ENCODE measurements around the gene HGFAC.

HGFAC gene

DNA sequence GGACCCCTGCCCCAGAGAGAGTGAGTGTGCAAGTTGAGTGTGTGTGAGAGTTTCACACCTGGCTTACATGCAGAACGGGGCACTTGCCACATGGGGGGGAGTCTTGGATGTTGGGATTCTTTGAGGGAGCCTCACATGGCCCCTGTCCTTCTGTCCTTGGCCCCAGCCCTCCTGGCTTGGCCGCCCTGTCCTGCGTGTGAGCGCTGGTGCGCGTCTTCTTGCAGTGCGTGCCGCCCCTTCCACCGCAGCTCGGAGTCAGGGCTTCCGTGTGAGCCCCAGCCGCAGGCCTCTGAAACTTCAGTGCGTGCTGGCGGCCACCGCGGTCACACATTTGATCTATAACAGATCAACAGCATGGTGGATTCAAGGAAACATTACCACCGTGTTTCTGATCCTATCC, 30.1 kb upstream of the HGFAC start:
- no peak for DNase-seq

DNA sequence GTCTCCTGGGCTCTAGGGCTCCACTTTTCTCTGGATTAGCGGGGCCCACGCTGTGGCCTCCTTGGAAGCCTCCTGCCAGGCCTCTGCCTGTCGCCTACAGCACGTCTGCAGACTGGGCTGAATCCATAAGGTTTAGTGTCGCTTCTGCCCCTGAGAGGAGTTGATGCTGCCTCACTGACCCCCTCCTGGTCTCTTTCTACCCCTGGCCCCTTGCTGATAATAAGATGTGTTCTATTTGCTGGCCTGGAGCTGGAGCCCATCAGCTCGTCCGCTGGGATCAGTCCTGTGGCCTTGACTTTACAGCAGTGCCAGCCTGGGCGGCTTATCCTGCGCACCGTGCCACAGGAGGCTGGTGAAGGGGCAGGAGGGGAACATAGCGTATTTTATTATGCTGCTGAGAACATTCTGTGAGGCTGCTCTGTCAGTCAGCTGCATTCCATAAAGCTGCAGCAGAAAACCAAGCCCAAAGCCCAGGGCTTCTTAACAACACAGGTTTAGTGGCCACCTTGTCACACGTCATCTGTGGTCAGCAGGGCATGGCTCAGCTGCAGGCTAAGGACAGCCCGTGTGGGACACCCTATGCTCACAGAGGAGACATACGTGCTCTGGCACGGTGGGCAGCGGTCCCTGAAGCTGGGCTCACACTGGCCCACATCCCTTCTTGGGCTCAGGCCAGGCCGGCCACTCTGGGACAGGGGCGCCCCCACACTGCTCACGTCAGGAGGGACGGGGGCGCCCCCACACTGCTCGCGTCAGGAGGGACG, 29.3 kb upstream of the HGFAC start:
- DNase-seq: no peak

DNA sequence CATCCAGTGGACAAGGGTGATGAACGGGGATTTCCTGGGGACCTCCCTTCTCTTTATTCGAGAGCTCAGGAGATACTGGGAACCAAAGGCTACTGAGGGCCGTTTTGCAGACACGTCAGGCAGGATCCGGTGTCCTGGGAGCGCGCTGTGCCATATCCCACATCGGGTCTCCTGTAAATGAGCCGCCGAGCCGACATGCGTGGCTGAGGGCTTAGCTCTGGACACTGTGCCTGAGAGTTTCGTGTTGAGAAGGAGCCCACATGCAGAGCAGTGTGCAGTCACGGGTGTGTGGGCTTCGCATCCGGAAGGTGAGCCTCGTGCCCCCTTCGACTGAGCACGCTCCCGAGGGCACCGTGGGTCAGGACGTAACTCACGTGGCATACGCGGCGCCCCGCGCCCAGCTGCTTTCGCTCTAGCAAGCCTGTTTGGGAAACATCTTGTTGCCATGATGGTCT, 28.5 kb upstream of the HGFAC start:
- no peak for DNase-seq

DNA sequence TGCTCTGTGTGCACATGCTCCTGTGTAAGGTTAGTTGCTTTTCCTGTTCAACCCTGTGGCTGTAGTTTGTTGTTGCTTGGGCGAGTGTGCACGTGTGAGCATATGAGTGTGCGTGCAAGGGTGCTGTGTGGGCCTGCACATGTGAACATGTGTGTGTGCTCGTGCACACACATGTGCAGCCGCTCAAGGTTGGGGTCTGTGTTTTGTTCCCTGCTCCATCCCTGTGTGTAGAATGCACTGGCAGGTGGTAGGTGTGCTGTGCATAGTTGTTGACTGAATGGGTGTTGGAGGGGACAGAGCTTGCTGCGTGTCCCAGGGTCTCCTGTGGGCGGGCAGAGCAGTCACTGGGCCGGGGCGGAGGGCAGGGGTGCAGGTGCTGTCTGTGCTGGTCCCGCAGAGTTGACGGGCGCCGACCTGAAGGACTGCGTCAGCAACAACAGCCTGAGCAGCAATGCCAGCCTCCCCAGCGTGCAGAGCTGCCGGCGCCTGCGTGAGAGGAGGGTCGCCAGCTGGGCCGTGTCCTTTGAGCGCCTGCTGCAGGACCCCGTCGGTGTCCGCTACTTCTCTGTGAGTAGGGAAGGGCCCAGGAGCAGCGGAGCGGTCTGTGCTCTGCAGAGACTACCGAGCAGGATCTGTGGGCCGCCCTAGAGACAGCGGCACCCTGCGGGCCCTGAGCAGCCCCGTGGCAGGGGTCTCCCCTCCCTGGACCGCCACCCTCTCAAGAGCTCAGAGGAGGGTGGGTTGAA, 27.9 kb upstream of the HGFAC start:
- DNase-seq: no peak

DNA sequence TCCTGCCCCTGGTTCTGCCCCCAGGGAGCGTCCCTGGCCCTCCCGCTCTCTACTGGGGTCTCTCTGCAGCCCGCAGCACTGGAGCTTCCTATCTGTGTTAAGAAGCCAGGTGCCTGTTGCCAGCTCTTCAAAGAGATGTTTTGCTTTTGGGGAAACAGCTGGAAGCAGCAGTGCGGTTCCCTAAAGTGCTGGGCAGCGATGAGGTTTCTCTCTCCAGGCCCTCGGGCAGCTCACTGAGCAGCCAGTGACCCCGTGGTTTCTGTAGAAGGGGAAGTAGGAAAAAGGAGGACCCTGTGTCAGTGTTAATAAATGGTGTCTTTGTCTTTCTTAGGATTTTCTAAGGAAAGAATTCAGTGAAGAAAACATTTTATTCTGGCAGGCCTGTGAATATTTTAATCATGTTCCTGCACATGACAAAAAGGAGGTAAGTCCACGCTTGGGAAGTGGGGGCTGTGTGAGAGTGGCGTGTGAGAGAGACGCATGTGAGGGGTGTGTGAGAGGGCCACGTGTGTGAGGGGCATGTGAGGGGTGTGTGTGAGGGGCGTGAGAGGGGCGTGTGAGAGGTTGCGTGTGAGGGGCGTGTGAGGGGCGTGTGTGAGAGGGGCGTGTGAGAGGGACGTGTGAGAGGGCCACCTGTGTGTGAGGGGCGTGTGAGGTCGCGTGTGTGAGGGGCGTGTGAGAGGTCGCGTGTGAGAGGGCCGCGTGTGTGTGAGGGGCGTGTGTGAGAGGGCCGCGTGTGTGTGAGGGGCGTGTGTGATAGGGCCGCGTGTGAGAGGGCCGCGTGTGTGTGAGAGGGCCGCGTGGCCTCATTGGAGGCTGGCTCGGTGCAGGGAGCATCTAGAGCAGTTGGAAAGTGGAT, 27.1 kb upstream of the HGFAC start:
- DNase-seq: peak; percentile 40

DNA sequence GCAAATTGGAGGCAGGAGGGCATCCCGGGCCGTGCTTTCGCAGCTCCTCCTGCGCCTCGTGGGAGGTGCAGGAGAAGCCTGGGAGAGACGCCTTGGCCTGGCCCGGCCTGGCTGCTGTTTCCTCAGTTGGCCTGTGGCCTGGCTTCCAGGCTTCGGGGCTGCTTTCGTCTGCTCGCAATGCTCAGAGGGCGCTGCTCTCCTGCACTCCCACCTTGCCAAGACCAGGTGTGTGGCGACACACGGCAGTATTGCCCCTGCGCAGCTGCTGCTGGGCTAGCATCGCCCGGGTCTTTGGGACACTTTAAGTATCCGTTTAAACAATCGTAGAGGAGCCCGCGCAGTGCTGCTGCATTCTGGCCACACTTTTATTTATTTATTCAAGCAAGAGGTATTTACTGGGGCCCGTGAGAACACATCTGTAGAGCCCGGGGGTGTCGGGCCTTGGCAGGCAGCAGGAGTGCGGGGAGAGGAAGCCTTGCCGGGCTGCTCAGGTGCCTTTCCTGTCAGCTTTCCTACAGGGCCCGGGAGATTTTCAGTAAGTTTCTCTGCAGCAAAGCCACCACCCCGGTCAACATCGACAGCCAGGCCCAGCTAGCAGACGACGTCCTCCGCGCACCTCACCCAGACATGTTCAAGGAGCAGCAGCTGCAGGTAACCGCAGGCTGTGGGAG, 26.2 kb upstream of the HGFAC start:
- DNase-seq: no peak

DNA sequence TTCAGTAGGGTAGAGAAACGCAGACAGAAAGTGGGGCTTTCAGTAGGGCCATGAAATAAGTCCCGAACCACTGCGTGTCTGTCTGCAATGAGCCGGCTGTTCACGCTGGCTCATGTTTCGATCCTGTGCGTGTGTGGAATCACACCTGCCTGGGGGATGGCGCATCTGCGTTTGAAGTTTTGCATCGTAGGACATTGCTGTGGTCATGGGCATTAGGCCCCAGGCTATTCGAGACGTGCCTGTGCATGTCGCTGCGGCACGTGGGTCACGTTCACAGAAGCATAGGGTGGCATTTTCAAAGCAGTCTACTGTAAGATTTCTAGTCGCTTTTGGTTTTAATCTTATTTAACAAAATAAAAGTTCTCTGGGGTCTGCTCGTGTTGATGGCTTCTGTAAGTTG, 25.5 kb upstream of the HGFAC start:
- DNase-seq: no peak

DNA sequence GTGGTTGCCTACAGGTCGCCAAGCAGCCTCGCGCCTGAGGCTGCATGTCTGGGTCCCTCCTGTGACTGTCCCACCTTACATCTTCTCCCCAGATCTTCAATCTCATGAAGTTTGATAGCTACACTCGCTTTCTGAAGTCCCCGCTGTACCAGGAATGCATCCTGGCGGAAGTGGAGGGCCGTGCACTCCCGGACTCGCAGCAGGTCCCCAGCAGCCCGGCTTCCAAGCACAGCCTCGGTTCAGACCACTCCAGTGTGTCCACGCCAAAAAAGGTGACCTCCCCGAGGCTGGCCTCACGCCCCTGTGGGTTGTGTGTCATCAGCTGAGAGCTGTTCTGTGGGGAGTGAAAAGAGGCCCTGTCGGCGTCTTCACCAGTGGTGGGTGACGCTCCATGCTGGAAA, 24.9 kb upstream of the HGFAC start:
- no peak for DNase-seq

DNA sequence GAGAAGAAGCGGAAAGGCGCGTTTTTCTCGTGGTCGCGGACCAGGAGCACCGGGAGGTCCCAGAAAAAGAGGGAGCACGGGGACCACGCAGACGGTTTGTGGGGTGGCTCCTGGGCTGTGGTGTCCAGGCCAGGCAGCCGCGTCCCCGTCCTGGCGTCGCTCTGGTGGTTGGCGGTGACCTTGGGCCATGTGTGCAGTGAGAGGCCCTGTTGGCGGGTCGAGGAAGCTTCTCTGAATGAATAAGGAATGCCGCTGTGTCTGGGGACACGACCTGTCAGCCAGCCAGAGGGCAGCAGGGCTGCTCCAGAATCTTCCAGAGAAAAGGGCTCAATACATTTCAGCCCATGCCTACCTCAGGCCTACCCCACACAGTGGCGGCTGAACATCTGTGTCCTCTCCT, 24.3 kb upstream of the HGFAC start:
- DNase-seq: no peak

DNA sequence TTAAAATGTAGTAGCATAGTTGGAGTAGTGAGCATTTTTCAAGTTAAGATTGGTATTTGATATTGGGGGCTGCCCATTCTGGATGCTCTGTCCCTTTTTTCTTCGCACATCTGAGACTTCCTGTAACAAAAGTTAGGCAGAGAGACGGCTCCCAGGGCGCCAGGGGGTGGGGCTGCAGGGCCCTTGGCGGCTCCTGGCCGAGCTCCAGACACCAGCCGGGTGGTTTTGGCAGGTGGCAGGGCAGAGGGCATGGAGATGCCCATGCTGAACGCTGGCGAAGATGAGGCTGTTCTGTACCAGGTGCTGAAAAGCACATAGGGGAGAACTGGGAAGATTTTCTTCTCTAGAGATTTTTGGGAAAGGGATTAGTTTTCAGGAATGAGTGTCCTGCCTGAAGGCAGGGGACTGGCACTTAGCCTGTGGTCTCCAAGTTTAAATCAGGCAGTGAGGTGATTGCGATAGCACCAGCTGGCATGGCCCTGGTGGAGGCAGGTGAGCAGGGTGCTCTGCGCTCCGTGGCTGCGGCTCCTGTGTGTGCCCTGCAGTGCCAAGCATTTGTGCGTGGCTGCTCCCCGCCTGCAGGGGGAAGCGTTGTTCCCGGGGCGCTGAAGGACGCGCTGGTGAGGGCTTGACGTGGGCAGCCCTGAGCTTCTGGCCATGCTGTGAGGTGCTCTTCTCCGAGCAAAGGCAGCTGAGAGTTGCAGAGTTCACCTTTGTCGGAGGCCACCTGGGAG, 23.6 kb upstream of the HGFAC start:
- no peak for DNase-seq

DNA sequence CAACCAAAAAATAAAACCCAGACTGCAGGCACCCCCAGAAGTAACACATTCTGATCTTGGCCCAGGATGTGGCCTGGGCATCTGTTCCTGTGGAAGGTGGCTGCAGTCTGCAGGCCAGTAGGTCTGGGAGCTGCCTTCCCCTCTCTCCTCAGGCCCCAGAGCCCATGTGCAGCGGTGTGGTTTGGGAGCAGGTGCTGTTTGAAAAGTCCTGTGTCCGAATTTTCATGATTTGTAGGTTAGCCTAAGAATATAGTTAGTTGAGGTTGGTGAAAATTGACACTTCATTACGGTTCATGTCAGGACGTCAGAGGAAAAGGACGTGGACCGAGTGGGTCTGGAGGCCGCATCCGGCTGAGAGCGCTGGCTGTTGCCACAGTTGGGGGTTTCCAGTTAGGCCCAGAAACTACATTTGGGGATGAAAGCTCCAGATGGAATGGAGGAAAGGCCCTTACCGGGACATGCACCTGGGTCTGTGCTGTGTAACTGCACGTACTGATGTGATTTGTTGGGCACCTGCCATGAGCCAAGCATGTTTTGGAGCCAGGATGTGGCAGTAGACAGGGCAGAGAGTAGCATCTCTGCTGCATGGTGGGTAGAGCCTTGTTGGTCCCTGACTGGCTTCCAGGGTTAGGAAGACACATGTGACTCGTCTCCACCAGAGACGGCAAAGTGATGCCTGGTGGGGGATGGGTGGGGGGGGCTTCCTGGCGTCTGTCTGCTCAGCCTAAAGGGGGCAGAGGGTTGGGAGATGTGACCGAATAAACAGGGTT, 21.7 kb upstream of the HGFAC start:
- DNase-seq: no peak

DNA sequence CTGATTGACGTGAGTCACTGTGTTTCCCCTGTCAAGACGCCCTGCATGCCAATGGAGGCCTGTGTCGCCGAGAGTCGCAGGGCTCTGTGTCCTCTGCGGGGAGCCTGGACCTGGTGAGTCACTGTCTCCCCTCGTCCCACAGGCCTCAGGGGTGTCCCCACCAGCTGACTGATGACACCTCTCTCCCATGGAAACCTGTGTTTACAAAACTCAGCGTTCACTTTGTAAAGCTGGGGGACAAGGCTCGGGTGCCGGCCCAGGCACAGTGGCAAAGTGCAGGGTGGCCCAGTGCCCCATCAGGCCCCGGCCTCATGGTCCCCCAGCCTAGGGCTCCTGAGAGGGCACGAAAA, 21.2 kb upstream of the HGFAC start:
- DNase-seq: no peak

DNA sequence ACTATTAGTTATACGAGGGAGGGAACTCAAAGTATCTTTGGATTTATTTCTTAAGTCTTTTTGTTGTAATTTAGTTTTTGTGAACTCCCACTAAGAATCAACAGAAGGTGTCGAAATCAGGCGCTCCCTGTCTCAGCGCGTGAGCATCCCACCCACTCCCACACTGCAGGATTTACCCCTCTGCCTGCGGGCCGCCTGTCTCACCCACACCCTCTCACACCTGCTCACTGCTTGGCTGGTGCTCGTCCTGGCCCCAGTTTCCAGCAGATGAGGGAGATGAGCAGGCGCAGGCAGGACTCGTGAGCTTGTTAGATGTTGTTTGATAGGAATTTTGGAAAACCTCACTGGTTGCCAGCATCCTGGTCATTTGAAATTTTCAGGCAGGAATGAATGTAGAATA, 20.8 kb upstream of the HGFAC start:
- no peak for DNase-seq

DNA sequence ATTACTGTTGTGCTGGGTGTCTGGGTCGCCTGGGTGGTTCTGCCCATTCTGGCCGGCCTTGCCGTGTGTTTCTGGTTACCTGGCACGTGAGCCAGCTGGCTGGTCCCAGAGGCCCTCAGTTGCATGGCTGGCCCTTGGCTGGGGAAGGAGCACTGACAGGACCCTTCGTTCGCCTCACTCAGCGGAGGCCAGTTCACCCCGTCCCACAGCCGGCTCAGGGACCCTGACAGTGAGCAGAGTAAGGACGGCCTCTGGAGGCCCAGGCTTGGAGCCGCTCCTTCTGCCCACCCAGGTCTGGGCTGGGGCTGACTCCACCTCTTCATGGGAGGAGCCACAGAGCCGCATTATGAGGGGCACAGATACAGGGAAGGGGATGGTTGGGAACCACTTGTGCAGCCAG, 20.3 kb upstream of the HGFAC start:
- no peak for DNase-seq

DNA sequence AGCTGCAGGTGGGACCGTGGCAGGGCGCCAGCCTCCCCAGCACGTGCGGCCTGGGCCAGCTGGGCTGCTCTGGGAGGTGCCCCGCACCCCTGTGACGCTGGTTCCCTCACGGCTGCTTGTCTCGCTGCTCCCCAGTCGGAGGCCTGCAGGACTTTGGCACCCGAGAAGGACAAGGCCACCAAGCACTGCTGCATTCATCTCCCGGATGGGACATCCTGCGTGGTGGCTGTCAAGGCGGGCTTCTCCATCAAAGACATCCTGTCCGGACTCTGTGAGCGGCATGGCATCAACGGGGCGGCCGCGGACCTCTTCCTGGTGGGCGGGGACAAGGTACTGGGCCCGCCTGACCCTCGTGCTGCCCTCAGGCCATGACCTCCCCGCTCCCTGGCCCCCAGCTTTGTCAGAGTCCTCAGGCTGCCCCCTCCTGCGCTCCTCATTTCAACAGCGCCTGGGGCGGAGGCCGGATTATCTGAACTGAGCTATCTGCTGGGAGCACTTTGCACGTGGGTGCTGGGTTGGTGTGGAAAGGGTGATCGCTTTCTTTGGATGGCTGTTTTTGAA, 19.4 kb upstream of the HGFAC start:
- no peak for DNase-seq

DNA sequence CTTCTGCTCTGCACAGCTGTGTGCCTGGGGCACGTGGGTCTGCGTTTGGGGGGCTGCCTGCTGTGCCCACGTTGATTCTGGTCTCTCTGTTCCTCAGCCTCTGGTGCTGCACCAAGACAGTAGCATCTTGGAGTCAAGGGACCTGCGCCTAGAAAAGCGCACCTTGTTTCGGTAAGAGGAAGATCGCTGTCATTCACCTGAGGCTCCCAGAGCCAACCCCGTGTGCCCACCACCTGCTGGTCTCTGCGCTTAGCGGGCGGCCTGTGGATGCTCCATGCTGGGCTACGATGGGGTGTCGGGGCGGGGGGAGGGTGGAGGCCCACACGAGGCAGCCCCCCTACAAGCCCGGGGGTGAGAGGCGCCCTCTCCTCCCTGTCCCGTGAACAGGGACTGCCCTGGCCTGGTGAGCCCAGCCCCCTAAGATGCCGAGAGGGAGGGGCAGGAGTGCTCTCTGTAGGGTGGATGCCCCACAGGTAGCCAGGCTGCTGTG, 18.9 kb upstream of the HGFAC start:
- DNase-seq: no peak

DNA sequence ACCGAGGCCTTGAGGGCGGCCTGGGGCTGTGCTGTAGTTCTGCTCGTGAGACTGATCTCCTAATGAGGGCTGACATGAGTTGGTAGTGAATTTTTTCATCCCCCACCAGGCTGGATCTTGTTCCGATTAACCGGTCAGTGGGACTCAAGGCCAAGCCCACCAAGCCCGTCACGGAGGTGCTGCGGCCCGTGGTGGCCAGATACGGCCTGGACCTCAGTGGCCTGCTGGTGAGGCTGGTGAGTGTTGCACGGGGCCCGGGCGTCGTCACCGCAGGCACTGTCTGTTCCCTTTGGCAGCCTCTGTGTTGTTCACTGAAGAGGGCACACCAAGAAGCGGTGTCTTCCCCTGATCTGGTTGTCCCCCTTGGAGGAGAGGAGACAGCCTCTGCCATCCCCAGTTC, 18.4 kb upstream of the HGFAC start:
- no peak for DNase-seq

DNA sequence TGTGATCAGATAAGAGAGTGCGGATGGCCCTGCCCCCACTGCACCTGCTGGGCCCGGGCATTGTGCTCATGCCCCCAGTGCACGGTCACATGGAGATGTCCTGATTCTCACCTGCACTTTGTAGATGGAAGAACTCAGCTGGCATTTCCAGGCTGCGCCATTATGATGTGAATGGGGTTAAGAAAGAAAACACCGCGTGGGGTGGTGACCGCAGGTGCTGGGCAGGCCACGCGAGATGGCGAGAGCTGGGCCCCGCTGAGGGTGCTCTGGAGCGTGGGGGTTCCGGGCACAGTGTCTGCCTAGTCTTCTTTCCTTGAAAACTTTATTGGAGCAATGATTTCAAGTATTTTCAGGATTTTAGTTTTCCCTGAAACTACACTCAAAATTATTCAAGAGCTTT, 17.8 kb upstream of the HGFAC start:
- no peak for DNase-seq

DNA sequence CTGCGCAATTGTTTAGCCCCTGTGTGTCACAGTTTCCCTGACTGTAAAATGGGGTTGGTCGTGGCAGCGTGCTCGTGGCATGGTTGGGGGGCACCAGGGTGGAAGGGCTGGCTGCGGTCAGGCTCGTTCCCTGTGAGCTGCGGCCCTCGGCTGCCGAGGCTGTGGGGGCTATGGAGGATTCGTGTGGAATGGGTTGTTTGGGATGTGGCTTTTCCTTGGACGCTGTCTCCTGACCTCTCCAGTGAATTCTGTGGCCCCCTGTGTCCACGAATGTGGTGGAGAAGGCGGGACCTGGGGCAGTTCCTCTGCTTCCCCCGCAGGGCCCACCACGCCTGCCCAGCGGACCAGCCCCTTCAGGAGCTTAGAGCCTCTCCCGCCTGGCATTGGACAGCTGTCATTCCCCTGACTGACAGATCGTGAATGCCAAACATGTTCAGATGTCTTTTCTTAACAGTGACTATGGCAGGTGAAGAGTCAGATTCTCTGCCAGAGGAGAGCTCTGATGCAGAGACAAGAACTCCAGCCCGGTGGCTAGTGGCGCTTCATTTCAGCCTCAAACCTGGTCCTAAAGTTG, 17.2 kb upstream of the HGFAC start:
- DNase-seq: no peak

DNA sequence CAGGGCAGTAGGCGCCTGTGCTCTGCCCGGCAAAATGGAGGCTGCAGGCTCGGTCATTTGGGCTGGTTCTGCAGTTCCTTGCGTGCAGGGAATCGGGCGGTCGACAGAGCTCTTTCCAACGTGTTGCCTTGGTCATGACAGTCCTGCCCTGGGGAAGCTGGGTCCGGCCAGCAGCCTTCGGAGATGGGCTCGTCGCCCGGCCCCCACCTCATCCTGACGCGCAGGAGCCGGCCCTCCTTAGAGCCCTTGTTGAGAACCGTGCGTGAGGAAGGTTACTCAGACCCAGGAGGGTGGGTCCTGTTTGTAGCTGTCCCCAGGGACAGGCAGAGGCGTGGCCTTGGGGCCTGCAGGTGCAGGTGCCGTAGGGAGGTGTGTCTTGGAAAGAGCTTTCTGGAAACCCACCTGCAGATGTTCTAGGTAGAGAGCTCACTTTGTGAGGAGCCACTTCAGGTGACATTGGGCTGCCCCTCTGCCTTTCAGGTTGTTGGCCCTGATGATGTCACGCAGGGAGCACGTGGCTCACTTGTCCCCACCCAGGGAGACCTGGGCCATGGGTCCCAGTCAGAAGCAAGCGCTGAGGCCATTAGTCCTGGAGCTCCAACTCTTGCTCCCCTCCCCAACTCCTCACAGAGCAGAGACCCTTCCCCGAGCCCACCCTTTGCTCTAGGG, 15.2 kb upstream of the HGFAC start:
- no peak for DNase-seq
